NCI-H1048 (cell line): Measurements from ENCODE around the gene TEAD2.

Experiments
- DNase-seq: peaks from one replicate; lab custom pipeline; 2025; lab: John Stamatoyannopoulos, UW

TEAD2 gene

GRCh38 chr19:49362048-49362928, at the start of gene TEAD2:
TSS of gene TEAD2 (minus strand) at chr19:49362416. CDS start at chr19:49360075, 2,341 bp downstream.
- peak; percentile 39 for DNase-seq

GRCh38 chr19:49411681-49412326, 49.6 kb upstream of the TEAD2 start:
- no peak for DNase-seq

- DNase-seq, result no peak
Observed at GRCh38 chr19:49409441-49410029, 47.3 kb upstream of the TEAD2 start.

GRCh38 chr19:49408816-49409440, 46.7 kb upstream of the TEAD2 start:
- no peak for DNase-seq

- no peak for DNase-seq
Observed at GRCh38 chr19:49407482-49408015, 45.3 kb upstream of the TEAD2 start.

- DNase-seq, result no peak
Observed at GRCh38 chr19:49407079-49407478, 44.9 kb upstream of the TEAD2 start.

GRCh38 chr19:49403404-49404187, 41.4 kb upstream of the TEAD2 start:
- DNase-seq, result no peak

- no peak for DNase-seq
Observed at GRCh38 chr19:49400029-49400428, 37.8 kb upstream of the TEAD2 start.

- no peak for DNase-seq
Observed at GRCh38 chr19:49398931-49399330, 36.7 kb upstream of the TEAD2 start.

- no peak for DNase-seq
Observed at GRCh38 chr19:49398001-49398615, 35.9 kb upstream of the TEAD2 start.

- no peak for DNase-seq
Observed at GRCh38 chr19:49396738-49397505, 34.7 kb upstream of the TEAD2 start.

GRCh38 chr19:49395581-49396407, 33.6 kb upstream of the TEAD2 start:
- no peak for DNase-seq

GRCh38 chr19:49393881-49394280, 31.7 kb upstream of the TEAD2 start:
- no peak for DNase-seq

GRCh38 chr19:49391581-49392399, 29.6 kb upstream of the TEAD2 start:
- DNase-seq, result peak; percentile 61

- no peak for DNase-seq
Observed at GRCh38 chr19:49390929-49391359, 28.7 kb upstream of the TEAD2 start.

GRCh38 chr19:49390131-49390928, 28.1 kb upstream of the TEAD2 start:
- DNase-seq, result no peak

GRCh38 chr19:49389406-49389805, 27.2 kb upstream of the TEAD2 start:
- DNase-seq, result no peak
